Peyer's patch (tissue), 4 donors: ENCODE results near the gene KLHL29. TPM values are rescaled to one million over a fixed set of nuclear protein-coding genes. Genes with fewer than 3 reads are reported as not detected.

Experiments used
- DNase-seq, 3 donors: peaks; one replicate each; pipeline ENCODE4 v3.0.0-alpha.2; 2017 to 2019
- H3K27ac ChIP-seq, 4 donors: fragments of 200-600 bp; sonication (generic); one replicate each; pipeline ENCODE4 v1.5.1; 2016 to 2019
- H3K27me3 ChIP-seq, 2 donors: fragments of 200-600 bp; sonication (generic); one replicate each; pipeline ENCODE4 v1.5.1; 2019
- H3K36me3 ChIP-seq, 3 donors: fragments of 200-600 bp; sonication (generic); one replicate each; pipeline ENCODE4 v1.5.1; 2016 to 2019
- H3K4me1 ChIP-seq, 4 donors: fragments of 200-600 bp; sonication (generic); one replicate each; pipeline ENCODE4 v1.5.1; 2016 to 2019
- H3K4me3 ChIP-seq, 4 donors: fragments of 200-600 bp; sonication (generic); 1 replicate in 3 of 4; 2 replicates in 1 of 4; pipeline ENCODE4 v1.5.1; 2016 to 2019; ENCODE audit warnings: mild to moderate bottlenecking in 1 of 4
- H3K9me3 ChIP-seq, 4 donors: fragments of 200-600 bp; sonication (generic); one replicate each; pipeline ENCODE4 v1.5.1; 2016 to 2019; ENCODE audit warnings: mild to moderate bottlenecking in 1 of 4
- CTCF ChIP-seq, 6 experiments: fragments of 450-650 bp in 4 of 6; fragments of 200-600 bp in 2 of 6; sonication (generic) in 1 of 6; IDR thresholded peaks; one replicate each; pipeline ENCODE4 v1.5.1; 2017 to 2019; ENCODE audit warnings: antibody characterized with exemption in 6 of 6, mild to moderate bottlenecking in 3 of 6, moderate library complexity in 1 of 6
- POLR2A ChIP-seq, 2 donors: fragments of 450-650 bp; IDR thresholded peaks; one replicate each; pipeline ENCODE4 v1.5.1; 2017; ENCODE audit warnings: antibody characterized with exemption in 2 of 2, mild to moderate bottlenecking in 2 of 2, moderate library complexity in 2 of 2
- total RNA-seq, 4 donors: library from RNA; depleted of rRNA; stranded (reverse); fragments of >200 nt; gene quantifications; one replicate each; pipeline ENCODE4 v1.1.0, GENCODE V29; 2016

KLHL29 gene
- total RNA-seq, 4 donors from 2014 or later, result 1.1 to 18.2 (median 5.0) TPM

GRCh38 chr2:23419171-23420090 is 34.5 kb downstream of the KLHL29 start:
- H3K9me3 ChIP-seq, result no peaks in the 10 kb centered on the region
- peak in 2 of 3 donors; percentile 27 to 38 for DNase-seq
- H3K27me3 ChIP-seq, result no peaks in the 10 kb centered on the region
- no peak overlapping the region for H3K4me3 ChIP-seq
- H3K4me1 ChIP-seq, result peaks cover 0 to 8% (median 0%) of the 10 kb centered on the region in 4 donors
- peak overlapping the region in 2 of 4 donors; percentile 25 to 73 for H3K27ac ChIP-seq
- no peaks in the 10 kb centered on the region for H3K36me3 ChIP-seq
- TF ChIP-seq POLR2A (IDR thresholded peaks at IDR 0.05), result no peak
- TF ChIP-seq CTCF (IDR thresholded peaks at IDR 0.05), result no peak

DNA sequence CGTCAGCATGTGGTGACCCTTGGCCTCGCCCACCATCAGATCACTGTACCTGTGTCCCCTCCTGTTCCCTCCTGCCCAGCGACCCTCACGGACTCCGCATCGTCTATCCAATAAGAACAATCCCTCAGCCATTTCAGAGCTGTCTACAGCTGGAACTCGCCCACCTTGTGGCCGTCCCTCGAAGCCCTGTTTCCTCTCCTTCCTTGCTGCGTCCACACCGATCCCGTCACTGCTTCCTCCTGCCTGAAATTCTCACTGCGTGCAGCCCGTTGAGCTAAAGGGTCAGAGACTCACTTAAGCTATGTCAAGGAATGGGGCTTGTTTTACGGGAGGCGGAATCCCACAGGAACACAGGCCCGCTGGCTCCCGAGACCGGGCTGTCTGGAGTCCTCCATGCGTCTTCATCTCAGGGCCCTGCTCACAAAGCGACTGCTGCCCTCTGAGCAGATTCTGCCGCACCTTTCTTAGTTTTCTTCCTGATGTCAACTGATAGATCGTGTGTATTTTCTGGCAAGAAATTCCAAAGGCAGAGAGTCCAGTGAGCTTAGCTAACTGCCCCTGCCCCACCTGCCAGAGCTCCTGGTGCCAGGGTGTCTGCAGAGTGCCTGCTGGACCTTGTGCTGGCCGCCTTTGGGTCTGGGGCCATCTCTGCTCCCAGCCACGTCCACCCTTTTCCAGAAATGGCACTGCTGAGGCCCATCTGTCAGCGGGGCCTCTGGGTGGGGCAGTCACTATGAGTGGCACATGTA is 35.3 kb downstream of the KLHL29 start:
- Histone ChIP-seq H3K36me3 (no peaks in the 10 kb centered on the region), H3K27ac (peak overlapping the region in 1 of 4 donors; percentile 73), H3K9me3 (no peaks in the 10 kb centered on the region), H3K4me1 (peaks cover 0 to 10% (median 0%) of the 10 kb centered on the region in 4 donors), H3K4me3 (no peak overlapping the region), H3K27me3 (no peaks in the 10 kb centered on the region)
- TF ChIP-seq CTCF (IDR thresholded peaks at IDR 0.05) (no peak), POLR2A (IDR thresholded peaks at IDR 0.05) (no peak)
- DNase-seq, result peak in 1 of 3 donors; percentile 40

DNA sequence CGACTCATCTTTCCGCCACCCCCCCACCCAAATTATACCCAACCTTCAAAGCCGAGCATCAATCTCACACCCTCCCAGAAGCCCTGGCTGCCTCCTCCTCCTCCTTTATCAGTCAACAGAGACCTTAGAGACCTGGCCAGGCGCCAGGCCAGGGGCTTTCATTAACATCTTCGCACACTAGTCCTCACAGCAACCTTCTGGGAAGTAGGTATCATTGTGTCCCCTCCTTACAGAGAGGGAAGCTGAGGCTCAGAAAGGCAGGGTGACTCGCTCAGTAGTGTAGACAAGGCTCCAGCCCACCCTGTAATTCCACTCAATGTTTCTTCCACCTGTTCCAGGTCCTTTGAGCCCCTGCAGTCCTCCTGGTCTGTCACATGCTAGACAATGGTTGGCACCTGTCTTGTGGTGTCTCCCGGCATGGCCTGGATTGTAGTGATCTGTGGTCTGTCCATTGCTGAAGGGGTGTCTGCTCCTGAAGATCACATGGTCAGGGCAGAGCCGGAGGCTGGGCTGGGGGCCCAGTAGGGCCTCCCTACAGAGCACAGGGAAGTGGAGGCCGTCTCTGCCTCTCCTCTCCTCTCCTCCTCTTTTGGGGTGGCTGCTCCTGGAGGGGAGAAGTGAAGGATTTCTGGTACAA is 36.0 kb downstream of the KLHL29 start:
- DNase-seq, result peak; percentile 1 to 28 (median 19)
- Histone ChIP-seq H3K27ac (no peak overlapping the region), H3K4me3 (no peak overlapping the region), H3K4me1 (peaks cover 0 to 14% (median 0%) of the 10 kb centered on the region in 4 donors), H3K9me3 (no peaks in the 10 kb centered on the region), H3K36me3 (no peaks in the 10 kb centered on the region), H3K27me3 (no peaks in the 10 kb centered on the region)
- no peak for TF ChIP-seq CTCF (IDR thresholded peaks at IDR 0.05)
- TF ChIP-seq POLR2A (IDR thresholded peaks at IDR 0.05), result no peak

DNA sequence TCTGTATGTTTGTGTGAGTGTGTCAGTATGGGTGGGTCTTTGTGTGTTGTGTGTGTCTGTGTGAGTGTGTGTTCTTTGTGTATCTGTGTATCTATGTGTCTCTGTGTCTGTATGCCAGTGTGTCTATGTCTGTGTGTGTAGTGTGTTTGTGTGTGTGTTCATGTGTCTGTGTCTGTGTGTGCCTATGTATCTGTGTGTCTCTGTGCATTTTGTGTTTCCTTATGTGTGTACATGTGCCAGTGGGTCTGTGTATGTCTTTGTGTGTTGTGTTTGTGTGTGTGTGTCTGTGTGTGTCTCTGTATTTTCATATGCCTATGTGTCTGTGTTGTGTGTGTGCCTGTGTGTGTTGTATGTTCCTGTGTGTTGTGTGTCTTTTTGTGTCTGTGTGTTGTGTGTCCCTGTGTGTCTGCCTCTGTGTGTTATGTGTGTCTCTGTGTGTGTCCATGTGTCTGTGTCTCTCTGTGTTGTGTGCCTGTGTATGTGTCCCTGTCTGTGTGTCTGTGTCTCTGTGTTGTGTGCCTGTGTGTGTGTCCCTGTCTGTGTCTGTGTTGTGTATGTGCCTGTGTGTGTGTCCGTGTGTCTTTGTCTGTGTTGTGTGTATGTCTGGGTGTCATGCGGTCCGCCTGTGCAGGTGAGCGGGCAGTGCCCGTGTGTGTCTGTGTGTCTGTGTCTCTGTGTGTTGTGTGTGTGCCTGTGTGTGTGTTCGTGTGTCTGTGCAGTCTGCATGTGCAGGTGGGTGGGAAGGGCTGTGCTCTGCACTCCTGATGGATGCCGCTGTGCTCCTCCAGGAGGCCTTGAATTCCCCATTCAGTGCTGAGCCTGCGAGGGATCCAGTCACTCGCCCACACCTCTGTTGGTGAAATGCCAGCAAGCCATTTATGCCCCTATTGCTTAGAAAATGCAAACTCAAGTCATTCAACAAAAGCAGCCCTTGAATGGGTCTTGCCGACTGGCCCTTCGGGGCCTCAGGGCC is 37.4 kb downstream of the KLHL29 start:
- Histone ChIP-seq H3K27me3 (no peaks in the 10 kb centered on the region), H3K4me1 (peaks cover 0 to 19% (median 0%) of the 10 kb centered on the region in 4 donors), H3K36me3 (no peaks in the 10 kb centered on the region), H3K27ac (peak overlapping the region in 1 of 4 donors; percentile 36), H3K9me3 (no peaks in the 10 kb centered on the region), H3K4me3 (no peak overlapping the region)
- no peak for TF ChIP-seq CTCF (IDR thresholded peaks at IDR 0.05)
- no peak for TF ChIP-seq POLR2A (IDR thresholded peaks at IDR 0.05)
- DNase-seq, result no peak
